Smooth muscle cell (in vitro differentiated cells): ENCODE data around the gene VASN. TPM values are rescaled to one million over a fixed set of nuclear protein-coding genes. Genes with fewer than 3 reads are reported as not detected.

Experiments
- DNase-seq: peaks from one replicate; lab custom pipeline; 2025; ENCODE audit not compliant: unreplicated experiment; lab: John Stamatoyannopoulos, UW
- H2AFZ ChIP-seq: fragments of 200-600 bp; sonication (generic); 2 replicates; pipeline ENCODE4 v1.6.0; 2016; ENCODE audit warnings: antibody characterized with exemption, low read depth, mild to moderate bottlenecking
- H3F3A ChIP-seq: fragments of 200-600 bp; sonication (generic); 2 replicates; pipeline ENCODE4 v1.6.0; 2017; ENCODE audit warnings: antibody characterized with exemption, low read depth
- H3K27ac ChIP-seq: fragments of 200-600 bp; sonication (generic); 2 replicates; pipeline ENCODE4 v1.5.1; 2016; ENCODE audit warnings: low read depth, mild to moderate bottlenecking
- H3K27me3 ChIP-seq: fragments of 200-600 bp; sonication (generic); 2 replicates; pipeline ENCODE4 v1.6.1; 2016; ENCODE audit warnings: low read depth, mild to moderate bottlenecking
- H3K36me3 ChIP-seq: fragments of 200-600 bp; sonication (generic); 2 replicates; pipeline ENCODE4 v1.5.1; 2016; ENCODE audit warnings: low read depth
- H3K4me1 ChIP-seq: fragments of 200-600 bp; sonication (generic); 2 replicates; pipeline ENCODE4 v1.5.1; 2016; ENCODE audit warnings: low read depth
- H3K4me2 ChIP-seq: fragments of 200-600 bp; sonication (generic); 2 replicates; pipeline ENCODE4 v1.6.0; 2016; ENCODE audit warnings: mild to moderate bottlenecking
- H3K4me3 ChIP-seq: fragments of 200-600 bp; sonication (generic); 2 replicates; pipeline ENCODE4 v1.5.1; 2016; ENCODE audit warnings: mild to moderate bottlenecking
- H3K79me2 ChIP-seq: fragments of 200-600 bp; sonication (generic); 2 replicates; pipeline ENCODE4 v1.6.0; 2016; ENCODE audit warnings: low read depth, mild to moderate bottlenecking
- H3K9ac ChIP-seq: fragments of 200-600 bp; sonication (generic); 2 replicates; pipeline ENCODE4 v1.6.0; 2016; ENCODE audit warnings: low read depth
- H3K9me3 ChIP-seq: fragments of 200-600 bp; sonication (generic); replicated peaks from 2 replicates; pipeline ENCODE4 v1.5.1; 2016; ENCODE audit warnings: low read depth
- H4K20me1 ChIP-seq: fragments of 200-600 bp; sonication (generic); 2 replicates; pipeline ENCODE4 v1.6.0; 2016; ENCODE audit warnings: low read depth
- WGBS: methylation state at CpG from one replicate; pipeline ENCODE4 v1.1.7; 2016; ENCODE audit warnings: low lambda C conversion rate; 5-methylcytosine and 5-hydroxymethylcytosine counted together
- polyA plus RNA-seq: library from polyadenylated mRNA; unstranded; fragments of >200 nt; fragmentation: Nextera tagmentation; extraction: Ambion mirVana; gene quantifications from 2 replicates; pipeline ENCODE4 v1.2.1, GENCODE V29; 2016
- total RNA-seq: library from RNA; depleted of rRNA; stranded (reverse); fragments of >200 nt; gene quantifications from 2 replicates; pipeline ENCODE4 v1.2.3, GENCODE V29; 2014
- TF ChIP-seq, protein P1 (sequence below): fragments of 200-600 bp; sonication (generic); IDR thresholded peaks from 2 replicates; pipeline ENCODE4 v1.5.1; 2017; ENCODE audit warnings: borderline replicate concordance, mild to moderate bottlenecking, antibody characterized with exemption; ENCODE audit not compliant: insufficient read depth, poor library complexity, severe bottlenecking

Gene VASN
- total and polyA plus RNA-seq, 2 experiments from 2014 or later = 30.0 to 150 TPM

DNA sequence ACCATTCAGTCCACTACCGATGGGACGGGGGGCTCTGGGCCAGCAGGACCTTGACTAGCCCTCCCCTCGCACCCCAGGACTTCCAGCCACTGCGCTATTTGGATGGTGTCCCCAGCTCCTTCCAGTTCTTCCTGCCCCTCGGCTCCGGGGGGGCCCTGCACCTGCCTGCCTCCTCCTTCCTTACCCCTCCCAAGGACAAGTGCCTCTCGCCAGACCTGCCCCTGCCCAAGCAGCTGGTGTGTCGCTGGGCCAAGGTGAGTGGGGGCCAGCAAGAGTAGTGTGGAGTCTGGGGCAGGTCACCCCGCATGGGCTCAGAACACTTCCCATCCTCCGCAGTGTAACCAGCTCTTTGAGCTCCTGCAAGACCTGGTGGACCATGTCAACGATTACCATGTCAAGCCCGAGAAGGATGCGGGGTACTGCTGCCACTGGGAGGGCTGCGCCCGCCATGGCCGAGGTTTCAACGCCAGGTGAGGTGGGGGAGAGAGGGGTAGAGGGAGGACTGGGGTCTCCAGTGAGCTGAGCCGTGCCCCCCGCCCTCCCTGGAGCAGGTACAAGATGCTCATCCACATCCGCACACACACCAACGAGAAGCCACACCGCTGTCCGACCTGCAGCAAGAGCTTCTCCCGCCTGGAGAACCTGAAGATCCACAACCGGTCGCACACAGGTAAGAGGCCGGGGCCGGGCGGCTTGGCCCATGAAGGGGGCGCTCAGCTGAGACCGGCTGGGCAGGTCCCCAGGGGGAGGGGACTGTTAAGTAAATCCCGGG, 36.7 kb upstream of the VASN start:
- TF ChIP-seq, protein P1, sequence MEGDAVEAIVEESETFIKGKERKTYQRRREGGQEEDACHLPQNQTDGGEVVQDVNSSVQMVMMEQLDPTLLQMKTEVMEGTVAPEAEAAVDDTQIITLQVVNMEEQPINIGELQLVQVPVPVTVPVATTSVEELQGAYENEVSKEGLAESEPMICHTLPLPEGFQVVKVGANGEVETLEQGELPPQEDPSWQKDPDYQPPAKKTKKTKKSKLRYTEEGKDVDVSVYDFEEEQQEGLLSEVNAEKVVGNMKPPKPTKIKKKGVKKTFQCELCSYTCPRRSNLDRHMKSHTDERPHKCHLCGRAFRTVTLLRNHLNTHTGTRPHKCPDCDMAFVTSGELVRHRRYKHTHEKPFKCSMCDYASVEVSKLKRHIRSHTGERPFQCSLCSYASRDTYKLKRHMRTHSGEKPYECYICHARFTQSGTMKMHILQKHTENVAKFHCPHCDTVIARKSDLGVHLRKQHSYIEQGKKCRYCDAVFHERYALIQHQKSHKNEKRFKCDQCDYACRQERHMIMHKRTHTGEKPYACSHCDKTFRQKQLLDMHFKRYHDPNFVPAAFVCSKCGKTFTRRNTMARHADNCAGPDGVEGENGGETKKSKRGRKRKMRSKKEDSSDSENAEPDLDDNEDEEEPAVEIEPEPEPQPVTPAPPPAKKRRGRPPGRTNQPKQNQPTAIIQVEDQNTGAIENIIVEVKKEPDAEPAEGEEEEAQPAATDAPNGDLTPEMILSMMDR = no peak
- H3K27me3 ChIP-seq = no peaks in the 10 kb centered on the region
- peaks cover 36% of the 10 kb centered on the region for H3K79me2 ChIP-seq
- no peaks in the 10 kb centered on the region for H3F3A ChIP-seq
- H2AFZ ChIP-seq = no peak overlapping the region
- DNase-seq = no peak
- H3K36me3 ChIP-seq = no peaks in the 10 kb centered on the region
- no peaks in the 10 kb centered on the region for H3K4me1 ChIP-seq
- no peak overlapping the region for H3K9ac ChIP-seq
- H4K20me1 ChIP-seq = peaks cover 57% of the 10 kb centered on the region
- no peaks in the 10 kb centered on the region for H3K9me3 ChIP-seq
- no peak overlapping the region for H3K4me3 ChIP-seq
- no peak overlapping the region for H3K27ac ChIP-seq
- 92% methylated on average over 32 of the region's 32 CpGs for WGBS
- H3K4me2 ChIP-seq = no peak overlapping the region

DNA sequence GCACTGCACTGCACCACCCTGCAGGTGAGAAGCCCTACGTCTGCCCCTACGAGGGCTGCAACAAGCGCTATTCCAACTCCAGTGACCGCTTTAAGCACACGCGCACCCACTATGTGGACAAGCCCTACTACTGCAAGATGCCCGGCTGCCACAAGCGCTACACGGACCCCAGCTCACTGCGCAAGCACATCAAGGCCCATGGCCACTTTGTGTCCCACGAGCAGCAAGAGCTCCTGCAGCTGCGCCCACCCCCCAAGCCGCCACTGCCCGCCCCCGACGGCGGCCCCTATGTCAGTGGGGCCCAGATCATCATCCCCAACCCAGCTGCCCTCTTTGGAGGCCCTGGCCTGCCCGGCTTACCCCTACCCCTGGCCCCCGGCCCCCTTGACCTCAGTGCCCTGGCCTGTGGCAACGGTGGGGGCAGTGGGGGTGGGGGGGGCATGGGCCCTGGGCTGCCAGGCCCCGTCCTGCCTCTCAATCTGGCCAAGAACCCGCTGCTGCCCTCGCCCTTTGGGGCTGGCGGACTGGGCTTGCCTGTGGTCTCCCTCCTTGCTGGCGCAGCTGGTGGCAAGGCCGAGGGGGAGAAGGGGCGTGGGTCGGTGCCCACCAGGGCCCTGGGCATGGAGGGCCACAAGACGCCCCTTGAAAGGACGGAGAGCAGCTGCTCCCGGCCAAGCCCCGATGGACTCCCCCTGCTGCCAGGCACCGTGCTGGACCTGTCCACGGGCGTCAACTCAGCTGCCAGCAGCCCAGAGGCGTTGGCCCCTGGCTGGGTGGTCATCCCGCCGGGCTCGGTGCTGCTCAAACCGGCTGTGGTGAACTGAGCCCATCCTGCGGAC, 34.7 kb upstream of the VASN start:
- Histone ChIP-seq H3K4me2 (no peak overlapping the region), H3K36me3 (no peaks in the 10 kb centered on the region), H3K27ac (no peak overlapping the region), H3F3A (no peaks in the 10 kb centered on the region), H3K27me3 (no peaks in the 10 kb centered on the region), H2AFZ (no peak overlapping the region), H3K4me1 (no peaks in the 10 kb centered on the region), H3K9me3 (no peaks in the 10 kb centered on the region), H3K79me2 (peaks cover 21% of the 10 kb centered on the region), H3K9ac (no peak overlapping the region), H3K4me3 (no peak overlapping the region), H4K20me1 (peaks cover 55% of the 10 kb centered on the region)
- TF ChIP-seq, protein P1 = no peak
- WGBS = 97% methylated on average over 23 of the region's 41 CpGs
- DNase-seq = no peak

DNA sequence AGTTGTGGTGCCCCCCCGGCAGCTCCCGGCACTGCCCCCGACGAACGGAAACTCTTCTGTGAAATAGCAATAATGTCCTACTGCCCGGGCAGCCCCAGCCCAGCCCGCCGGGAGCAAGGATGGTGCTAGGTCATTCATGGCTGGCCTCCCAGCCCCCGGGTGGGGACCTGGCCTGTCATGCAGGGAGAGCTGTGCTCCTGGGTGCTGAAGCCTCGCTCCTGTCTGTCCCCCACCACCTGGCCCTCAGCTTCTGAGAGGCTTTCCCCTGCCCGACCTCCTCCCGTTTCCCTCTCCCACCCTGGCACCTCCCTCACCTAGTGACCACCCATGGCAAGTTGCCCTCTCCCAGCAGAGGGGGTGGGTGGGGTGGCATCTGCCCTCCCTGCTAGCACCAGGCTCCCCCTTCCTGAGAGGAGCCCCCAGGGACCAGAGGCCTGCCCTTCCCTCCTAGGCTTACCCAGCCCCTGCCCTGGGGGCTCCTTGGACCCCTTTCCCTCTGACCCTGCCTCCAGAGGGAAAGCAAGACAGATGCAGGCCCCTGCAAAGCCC, 34.0 kb upstream of the VASN start:
- no peak for DNase-seq
- TF ChIP-seq, protein P1 = no peak

More for the DNA sequence above, 34.0 kb upstream of the VASN start:
- no peak overlapping the region for H3K27ac ChIP-seq
- no peak overlapping the region for H3K9ac ChIP-seq
- no peaks in the 10 kb centered on the region for H3K4me1 ChIP-seq
- peaks cover 18% of the 10 kb centered on the region for H3K79me2 ChIP-seq
- H3K9me3 ChIP-seq = no peaks in the 10 kb centered on the region
- H3K36me3 ChIP-seq = no peaks in the 10 kb centered on the region
- H3K27me3 ChIP-seq = no peaks in the 10 kb centered on the region
- no peak overlapping the region for H2AFZ ChIP-seq
- 90% methylated on average over 9 of the region's 12 CpGs for WGBS
- no peak overlapping the region for H3K4me2 ChIP-seq
- H3F3A ChIP-seq = no peaks in the 10 kb centered on the region
- no peak overlapping the region for H3K4me3 ChIP-seq
- H4K20me1 ChIP-seq = peaks cover 55% of the 10 kb centered on the region
